HPDE6-E6E7 (cell line): ENCODE data around the gene RNPS1.
"Not testable (repeated sequence)": the region's sequence is repeated elsewhere in the genome, so short reads cannot be mapped to it uniquely, and the experiment has no call there.

Source experiments
- DNase-seq: peaks from one replicate; pipeline ENCODE4 v3.0.0; 2011; ENCODE audit warnings: missing footprints; ENCODE audit errors: extremely low spot score

The RNPS1 gene

DNA sequence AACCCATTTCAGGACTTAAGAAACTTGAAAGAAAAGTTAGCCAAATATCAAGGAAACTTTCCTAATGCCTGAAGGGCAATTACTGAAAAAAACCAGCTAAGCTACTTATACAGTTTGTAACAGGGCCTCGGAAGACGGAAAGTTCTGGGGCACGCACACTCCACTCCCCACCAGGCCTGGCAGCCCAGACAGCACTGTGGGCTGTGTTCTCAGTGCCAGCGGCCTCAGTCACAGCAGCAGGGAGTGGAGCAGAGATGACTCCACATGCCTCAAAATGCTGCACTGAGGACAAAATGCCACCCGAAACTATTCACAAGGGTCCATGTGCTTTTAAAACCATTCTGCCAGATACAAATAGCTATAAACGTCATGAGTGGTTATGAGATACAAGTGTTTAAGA is 10.2 kb downstream of the RNPS1 start:
- DNase-seq = no peak

DNA sequence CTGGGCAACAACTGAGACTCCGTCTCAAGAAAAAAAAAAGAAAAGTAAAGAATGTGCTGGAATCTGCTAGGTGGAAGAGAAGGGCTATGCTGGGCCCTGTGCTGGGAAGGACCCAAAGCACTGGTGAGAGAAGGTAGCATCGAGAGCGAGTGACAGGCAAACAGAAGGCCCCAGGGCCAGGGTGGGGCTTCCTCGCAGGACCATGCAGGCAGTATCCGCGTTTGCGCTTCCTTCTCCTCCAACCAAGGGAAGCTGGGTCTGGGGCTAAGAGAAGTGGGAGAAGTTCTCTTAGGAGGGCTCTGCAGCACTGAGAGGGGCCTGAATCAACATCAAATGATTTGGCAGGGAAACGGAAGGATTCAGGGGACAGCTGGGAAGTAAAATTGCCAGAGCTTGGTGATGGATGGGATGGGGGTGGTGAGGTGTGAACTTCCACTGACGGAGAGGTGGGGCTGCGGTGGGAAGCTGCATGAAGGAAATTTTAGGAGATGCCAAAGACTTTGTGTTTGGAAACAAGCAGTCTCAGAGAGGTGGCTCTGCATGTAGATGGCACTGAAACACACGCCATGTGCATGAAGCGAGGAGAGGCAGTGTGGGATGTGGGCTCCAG is 11.3 kb downstream of the RNPS1 start:
- DNase-seq = no peak

DNA sequence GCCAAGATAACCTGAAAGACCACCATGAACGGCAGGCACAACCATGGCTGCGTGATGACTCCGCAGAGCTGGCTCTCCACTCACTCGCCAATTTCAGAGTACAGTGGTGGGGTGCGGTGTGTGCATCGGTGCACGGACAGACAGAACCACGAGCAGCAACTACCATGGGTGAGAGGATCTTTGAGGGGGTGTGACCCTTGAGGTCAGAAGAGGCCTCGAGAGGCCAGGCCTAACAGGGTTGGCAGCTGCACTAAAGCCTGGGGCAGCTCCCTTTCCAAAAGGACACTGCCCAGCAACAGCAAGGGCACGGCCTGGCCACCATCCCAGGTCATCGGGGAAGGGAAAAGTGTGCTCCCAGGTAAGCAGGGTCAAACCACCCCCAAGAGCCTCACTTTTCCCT is 14.6 kb downstream of the RNPS1 start:
- no peak for DNase-seq

DNA sequence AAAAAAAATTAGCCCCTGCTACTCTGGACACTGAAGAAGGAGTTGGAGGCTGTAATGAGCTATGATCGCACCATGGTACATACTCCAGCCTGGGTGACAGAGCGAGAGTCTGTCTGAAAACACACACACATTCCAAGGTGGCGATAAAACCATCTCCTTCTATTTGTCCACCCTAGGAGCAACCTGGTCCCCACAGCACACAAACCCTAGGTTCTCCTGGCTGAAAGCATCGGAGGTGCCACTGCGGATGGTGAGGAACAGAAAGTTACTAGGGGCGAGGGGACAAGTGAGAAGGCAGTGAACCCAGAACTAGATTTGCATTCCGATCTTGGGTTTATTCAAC is 15.1 kb downstream of the RNPS1 start:
- DNase-seq = no peak

DNA sequence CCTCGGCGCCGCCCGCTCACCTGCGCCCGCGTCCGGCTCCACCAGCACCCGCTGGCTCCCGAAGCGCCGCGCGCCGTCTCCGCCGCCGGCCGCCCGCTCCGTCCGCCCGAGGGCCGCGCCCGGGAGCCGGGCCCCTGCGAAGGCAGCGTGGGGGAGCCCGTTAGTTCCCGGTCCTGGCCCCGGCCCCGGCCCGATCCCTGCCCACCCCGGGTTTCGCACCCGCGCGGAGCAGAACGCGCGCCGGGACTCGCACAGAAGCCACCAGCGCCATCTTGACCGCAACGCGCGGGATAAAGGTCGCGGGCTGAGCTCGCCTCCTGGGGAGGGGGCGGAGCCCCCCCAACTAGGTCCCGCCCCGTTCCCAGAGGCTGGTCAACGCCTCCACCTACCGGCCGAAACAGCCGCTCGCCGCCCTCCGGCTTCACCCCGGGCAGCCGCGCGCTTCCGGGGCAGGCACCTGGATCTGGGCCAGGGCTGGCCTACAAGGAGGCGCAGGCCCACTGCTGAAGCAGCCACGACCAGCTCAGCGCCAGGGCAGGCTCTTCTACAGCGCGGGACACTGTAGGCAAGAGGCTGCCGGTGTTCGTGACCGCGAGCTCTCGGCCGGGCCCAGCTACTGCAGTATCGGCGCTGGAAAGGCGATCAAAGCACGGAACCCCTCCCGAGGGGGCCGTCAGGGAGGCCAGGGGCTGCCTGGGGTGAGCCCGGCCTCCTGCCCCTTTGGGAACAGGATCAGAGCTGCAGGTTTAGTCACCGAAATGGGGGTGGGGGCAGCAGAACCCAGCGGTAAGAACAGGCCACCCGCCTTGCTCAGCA is 16.4 kb downstream of the RNPS1 start, which contains the start of gene ECI1:
Gene ECI1 (minus strand): TSS at position 292 of the 816 bp plus-strand sequence. CDS start 21 bp downstream, at position 271.
- DNase-seq = peak; percentile 97

DNA sequence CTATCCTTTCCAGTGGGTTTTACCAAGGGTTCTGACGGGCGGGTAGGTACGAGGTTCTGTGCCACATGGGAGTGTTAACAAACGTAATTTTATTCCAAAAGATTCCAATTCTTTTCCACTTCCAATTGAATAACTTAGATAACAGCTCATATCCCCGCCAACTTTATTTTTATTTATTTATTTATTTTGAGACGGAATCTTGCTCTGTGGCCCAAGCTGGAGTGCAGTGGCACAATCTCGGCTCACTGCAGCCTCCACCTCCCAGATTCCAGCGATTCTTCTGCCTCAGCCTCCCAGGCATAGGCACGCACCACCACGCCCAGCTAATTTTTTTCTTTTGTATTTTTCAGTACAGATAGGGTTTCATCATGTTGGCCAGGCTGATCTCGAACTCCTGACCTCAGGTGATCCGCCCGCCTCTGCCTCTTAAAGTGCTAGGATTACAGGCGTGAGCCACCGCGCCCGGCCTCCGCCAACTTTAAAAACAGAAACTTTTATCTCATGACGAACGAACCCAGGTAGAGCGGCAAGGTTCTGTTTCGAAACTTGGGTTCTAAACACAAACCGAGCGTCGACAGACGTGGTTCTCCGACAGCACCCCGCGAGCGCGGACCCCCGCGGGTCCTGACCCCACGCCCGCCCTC is 17.2 kb downstream of the RNPS1 start:
- DNase-seq = no peak

- DNase-seq = no peak
Measured at GRCh38 chr16:2246301-2246885, 21.5 kb downstream of the RNPS1 start.

- DNase-seq = no peak
Measured at GRCh38 chr16:2244926-2245795, 22.8 kb downstream of the RNPS1 start.

- DNase-seq = no peak
Measured at GRCh38 chr16:2244301-2244700, 23.6 kb downstream of the RNPS1 start.

GRCh38 chr16:2243781-2244180 is 24.1 kb downstream of the RNPS1 start:
- no peak for DNase-seq

DNA sequence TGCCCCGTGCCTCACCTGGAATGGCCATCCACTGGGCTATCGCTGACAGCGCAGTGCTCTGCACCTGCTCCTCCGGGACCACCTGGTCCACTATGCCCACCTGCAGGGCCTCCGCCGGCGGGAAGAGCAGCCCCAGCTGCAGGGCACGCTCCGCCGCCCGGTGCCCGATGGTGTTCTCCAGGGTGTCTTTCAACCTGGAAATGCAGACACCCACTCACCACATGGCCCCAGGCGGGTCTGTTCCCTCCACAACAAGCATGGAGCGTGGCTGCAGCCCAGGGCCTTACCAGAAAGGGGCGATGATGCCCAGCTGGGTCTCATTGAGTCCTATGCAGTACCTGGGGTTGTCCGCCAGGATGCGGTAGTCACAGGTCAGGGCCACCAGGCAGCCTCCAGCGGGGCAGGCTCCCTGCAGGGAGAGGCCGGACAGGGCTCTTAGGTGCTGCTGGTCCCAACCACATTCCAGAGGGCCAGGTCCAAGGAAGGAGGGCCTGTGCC is 24.8 kb downstream of the RNPS1 start:
- no peak for DNase-seq

DNA sequence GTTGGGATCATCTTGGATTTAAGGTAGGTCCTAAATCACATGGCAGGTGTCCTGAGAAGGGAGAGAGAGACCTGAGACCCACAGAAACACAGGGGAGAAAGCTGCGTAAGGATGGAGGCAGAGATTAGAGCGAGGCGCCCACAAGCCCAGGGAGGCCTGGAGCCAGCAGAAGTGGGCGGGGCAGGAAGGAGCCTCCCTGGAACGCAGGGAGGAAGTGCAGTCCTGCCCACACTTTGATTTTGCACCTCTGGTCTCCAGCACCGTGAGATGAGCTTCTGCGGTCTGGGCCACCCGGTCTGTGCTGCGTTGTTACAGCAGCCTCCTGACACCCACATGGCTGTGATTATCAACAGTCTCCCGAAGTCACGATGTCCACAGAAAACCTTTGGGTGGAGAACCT is 25.3 kb downstream of the RNPS1 start:
- DNase-seq = no peak

GRCh38 chr16:2240331-2240730 is 27.6 kb downstream of the RNPS1 start:
- DNase-seq = not testable (repeated sequence)

GRCh38 chr16:2238838-2239675 is 28.9 kb downstream of the RNPS1 start:
- no peak for DNase-seq

- DNase-seq = no peak
Measured at GRCh38 chr16:2238150-2238837, 29.6 kb downstream of the RNPS1 start.

DNA sequence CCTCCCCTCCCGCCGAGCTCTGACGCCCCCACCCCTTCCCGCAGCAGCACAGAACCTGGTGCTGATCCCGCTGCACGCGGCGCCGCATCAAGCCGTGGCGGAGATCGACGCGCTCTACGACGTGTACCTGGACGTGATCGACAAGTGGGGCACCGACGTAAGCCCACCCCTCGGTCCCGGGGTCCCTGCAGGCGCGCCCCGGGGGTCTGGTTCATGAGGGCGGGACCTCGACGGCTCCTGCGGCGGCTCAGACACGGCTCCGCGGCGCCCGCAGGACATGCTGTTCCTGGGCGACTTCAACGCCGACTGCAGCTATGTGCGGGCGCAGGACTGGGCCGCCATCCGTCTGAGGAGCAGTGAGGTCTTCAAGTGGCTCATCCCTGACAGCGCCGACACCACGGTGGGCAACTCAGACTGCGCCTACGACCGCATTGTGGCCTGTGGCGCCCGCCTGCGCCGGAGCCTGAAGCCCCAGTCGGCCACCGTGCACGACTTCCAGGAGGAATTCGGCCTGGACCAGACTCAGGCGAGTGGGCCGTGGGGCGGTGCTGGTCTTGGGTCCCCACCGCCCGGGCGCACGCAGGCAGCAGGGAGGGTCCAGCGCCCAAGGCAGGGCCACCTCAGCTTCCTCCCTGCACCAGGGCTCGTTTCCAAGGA is 30.3 kb downstream of the RNPS1 start:
- no peak for DNase-seq

DNA sequence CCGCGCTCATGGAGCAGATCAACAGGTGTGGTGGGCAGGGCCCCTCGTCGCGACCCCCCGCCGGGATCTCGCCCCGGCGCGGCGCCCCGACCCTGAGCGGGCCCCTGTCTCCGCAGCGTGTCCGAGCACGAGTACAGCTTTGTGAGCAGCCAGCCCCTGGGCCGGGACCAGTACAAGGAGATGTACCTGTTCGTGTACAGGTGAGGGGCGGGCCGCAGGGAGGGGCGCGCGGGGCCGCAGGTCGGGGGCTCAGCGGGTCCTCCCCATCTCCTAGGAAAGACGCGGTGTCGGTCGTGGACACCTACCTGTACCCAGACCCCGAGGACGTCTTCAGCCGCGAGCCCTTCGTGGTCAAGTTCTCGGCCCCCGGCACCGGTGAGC is 30.8 kb downstream of the RNPS1 start:
- DNase-seq = no peak

DNA sequence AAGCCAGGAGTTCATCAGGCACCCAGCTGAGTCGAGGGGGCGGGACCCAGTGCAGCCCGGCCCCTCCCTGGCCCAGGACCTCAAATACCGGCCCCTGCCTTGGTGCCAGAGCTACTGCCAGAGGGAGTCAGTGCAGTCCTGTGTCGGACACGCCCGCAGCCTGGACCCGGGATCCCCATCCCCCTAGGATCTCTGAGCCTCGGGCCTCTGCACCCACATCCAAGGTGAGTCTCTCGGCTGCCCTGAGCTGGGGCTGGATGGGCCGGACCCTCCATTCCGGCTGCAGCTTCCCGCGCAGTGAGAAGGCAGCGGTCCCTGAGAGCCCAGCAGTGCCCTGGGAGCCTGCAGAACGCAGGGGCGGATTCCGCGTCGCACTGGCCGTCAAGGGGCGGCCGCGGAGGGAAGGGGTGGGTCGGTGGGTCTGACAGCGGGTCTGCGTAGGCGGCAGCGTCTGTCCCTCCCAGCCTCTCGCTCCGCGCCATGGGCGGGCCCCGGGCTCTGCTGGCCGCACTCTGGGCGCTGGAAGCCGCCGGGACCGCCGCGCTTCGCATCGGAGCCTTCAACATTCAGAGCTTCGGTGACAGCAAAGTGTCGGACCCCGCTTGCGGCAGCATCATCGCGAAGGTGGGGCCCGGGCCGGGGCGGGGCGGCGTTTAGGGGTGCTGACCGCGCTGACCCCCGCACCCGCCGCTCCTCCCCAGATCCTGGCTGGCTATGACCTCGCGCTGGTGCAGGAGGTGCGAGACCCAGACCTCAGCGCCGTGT is 31.4 kb downstream of the RNPS1 start, which contains the start of gene DNASE1L2:
Gene DNASE1L2 (plus strand): TSS at position 108 of the 765 bp plus-strand sequence. CDS start 373 bp downstream, at position 481.
- no peak for DNase-seq
